GM23338 (cell line): ENCODE data around the gene KNG1.

Source experiments
- CREB1 ChIP-seq: fragments of 250-450 bp; sonication (Bioruptor Pico); IDR thresholded peaks from 2 replicates; pipeline ENCODE4 v1.5.0; 2020; ENCODE audit warnings: low read depth, mild to moderate bottlenecking, moderate library complexity
- ETS1 ChIP-seq: IDR thresholded peaks from 2 replicates; pipeline ENCODE4 v1.6.1; 2016; ENCODE audit warnings: antibody characterized with exemption
- EZH2 ChIP-seq: fragments of 200-600 bp; sonication (generic); IDR thresholded peaks from one replicate; pipeline ENCODE4 v1.8.0; 2017; ENCODE audit warnings: antibody characterized with exemption, mild to moderate bottlenecking, low read depth; ENCODE audit not compliant: unreplicated experiment
- EZH2phosphoT487 ChIP-seq: fragments of 200-600 bp; sonication (generic); IDR thresholded peaks from one replicate; pipeline ENCODE4 v1.8.1; 2018; ENCODE audit warnings: antibody characterized with exemption; ENCODE audit not compliant: unreplicated experiment
- POLR2AphosphoS5 ChIP-seq: IDR thresholded peaks from 2 replicates; pipeline ENCODE4 v1.6.1; 2016; ENCODE audit warnings: antibody characterized with exemption, low read depth
- TF ChIP-seq, protein P1 (sequence below), 2 experiments: fragments of 200-600 bp in 1 of 2; sonication (generic) in 1 of 2; conservative IDR thresholded peaks; 2 replicates each; pipeline versions ENCODE4 v1.5.1 to v1.6.1; 2016 to 2017; ENCODE audit warnings: antibody characterized with exemption in 2 of 2, low read depth in 2 of 2, mild to moderate bottlenecking in 2 of 2, moderate library complexity in 1 of 2

- TF ChIP-seq, protein P1, sequence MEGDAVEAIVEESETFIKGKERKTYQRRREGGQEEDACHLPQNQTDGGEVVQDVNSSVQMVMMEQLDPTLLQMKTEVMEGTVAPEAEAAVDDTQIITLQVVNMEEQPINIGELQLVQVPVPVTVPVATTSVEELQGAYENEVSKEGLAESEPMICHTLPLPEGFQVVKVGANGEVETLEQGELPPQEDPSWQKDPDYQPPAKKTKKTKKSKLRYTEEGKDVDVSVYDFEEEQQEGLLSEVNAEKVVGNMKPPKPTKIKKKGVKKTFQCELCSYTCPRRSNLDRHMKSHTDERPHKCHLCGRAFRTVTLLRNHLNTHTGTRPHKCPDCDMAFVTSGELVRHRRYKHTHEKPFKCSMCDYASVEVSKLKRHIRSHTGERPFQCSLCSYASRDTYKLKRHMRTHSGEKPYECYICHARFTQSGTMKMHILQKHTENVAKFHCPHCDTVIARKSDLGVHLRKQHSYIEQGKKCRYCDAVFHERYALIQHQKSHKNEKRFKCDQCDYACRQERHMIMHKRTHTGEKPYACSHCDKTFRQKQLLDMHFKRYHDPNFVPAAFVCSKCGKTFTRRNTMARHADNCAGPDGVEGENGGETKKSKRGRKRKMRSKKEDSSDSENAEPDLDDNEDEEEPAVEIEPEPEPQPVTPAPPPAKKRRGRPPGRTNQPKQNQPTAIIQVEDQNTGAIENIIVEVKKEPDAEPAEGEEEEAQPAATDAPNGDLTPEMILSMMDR (conservative IDR thresholded peaks at IDR 0.05; ENCODE audit: low read depth in 2 of 2), result no peak
- TF ChIP-seq EZH2 (no peak), ETS1 (0 out of 2 replicates have a peak, but pooled peaks have one; percentile 57), POLR2AphosphoS5 (no peak), EZH2phosphoT487 (no peak), CREB1 (CRISPR knock-in tag) (no peak)
Observed at GRCh38 chr3:186746008-186746407, 28.8 kb downstream of the KNG1 start.
